ENCODE results near the gene ASS1. TPM values are rescaled to one million over a fixed set of nuclear protein-coding genes. Genes with fewer than 3 reads are reported as not detected.

ASS1 gene
- total and polyA plus RNA-seq, 3 experiments from 2014 or later, result 2.3 to 3.4 TPM; not detected in 1

DNA sequence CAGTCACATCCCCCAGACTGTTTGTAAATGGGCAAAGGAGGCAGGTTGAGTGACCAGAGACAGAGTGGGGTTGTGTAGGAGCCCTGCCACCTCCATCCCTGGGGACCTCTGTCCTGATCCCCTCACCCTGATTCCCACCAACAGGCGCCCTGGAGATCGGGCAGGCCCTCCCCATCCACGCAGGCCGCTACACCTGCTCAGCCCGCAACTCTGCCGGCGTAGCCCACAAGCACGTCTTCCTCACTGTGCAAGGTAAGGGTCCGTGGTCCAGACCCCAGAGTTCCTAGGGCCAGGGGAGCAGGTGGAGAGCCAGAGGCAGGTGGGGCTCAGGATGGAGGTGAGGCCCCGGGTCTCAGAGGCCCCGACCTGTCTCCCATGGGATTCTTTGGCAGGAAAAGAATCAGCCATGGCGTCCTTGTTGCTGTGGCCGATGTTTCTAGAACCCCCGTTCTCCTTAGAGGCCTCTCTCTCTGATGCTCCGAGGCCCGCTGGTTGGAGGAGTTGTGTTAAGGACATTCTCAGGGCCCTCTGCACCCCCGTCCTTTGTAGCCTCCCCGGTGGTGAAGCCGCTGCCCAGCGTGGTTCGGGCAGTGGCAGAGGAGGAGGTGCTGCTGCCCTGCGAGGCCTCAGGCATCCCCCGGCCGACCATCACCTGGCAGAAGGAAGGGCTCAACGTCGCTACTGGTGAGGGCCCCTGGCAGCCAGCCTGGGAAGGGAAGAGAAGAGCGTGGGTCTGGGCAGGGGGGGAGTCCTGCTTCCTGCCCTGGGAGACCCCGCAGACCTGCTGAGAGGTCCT is 41.9 kb upstream of the ASS1 start:
- H3K4me3 Mint-ChIP-seq, result no peak overlapping the region
- Histone ChIP-seq H3K27me3 (ENCODE audit: insufficient read depth, low read length, poor library complexity, severe bottlenecking) (no peaks in the 10 kb centered on the region), H3K27ac (ENCODE audit: low read depth, low read length) (no peak overlapping the region), H3K9me3 (ENCODE audit: low read length) (no peaks in the 10 kb centered on the region), H3K4me3 (ENCODE audit: low read length) (no peak overlapping the region), H3K36me3 (ENCODE audit: insufficient read depth, low read length) (no peaks in the 10 kb centered on the region), H3K4me1 (ENCODE audit: insufficient read depth, low read length) (no peaks in the 10 kb centered on the region)
- ChIA-PET POLR2A (no interaction called here), CTCF (no interaction called here)
- no peak for DNase-seq
- peaks cover 1 to 13% of the 10 kb centered on the region in 2 donors for H3K27me3 Mint-ChIP-seq
- no peak overlapping the region for H3K27ac Mint-ChIP-seq
- H3K9me3 Mint-ChIP-seq, result no peaks in the 10 kb centered on the region
- H3K36me3 Mint-ChIP-seq, result no peaks in the 10 kb centered on the region
- no peaks in the 10 kb centered on the region for H3K4me1 Mint-ChIP-seq

DNA sequence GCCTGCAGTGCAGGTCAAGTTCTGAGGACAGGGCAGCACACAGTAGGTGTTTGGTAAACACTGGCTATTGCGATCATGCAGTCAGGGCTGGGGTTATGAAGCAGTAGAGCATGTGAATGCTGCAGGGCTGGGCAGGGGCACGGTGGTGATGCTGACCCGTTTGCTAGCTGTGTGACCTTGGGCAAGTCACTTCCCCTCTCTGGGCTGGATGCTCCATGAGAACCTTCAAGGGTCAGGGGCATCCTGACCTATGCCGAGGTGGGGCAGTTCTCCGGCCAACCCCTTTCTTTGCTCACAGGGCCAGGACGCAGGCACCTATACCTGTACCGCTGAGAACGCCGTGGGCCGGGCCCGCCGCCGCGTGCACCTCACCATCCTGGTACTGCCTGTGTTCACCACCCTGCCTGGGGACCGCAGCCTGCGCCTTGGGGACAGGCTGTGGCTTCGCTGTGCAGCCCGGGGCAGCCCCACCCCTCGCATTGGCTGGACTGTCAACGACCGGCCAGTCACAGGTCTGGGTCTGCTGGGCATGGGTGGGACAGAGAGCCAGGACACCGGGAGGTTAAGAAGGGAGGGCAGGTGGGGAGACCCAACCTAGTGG is 39.0 kb upstream of the ASS1 start:
- no peak overlapping the region for H3K27ac ChIP-seq (ENCODE audit: low read depth, low read length)
- H3K4me3 ChIP-seq (ENCODE audit: low read length), result no peak overlapping the region
- no peak overlapping the region for H3K27ac Mint-ChIP-seq
- POLR2A ChIA-PET, result no interaction called here
- no peaks in the 10 kb centered on the region for H3K9me3 Mint-ChIP-seq
- no peaks in the 10 kb centered on the region for H3K4me1 Mint-ChIP-seq
- H3K27me3 Mint-ChIP-seq, result peaks cover 1 to 13% of the 10 kb centered on the region in 2 donors
- no peaks in the 10 kb centered on the region for H3K4me1 ChIP-seq (ENCODE audit: insufficient read depth, low read length)
- H3K36me3 ChIP-seq (ENCODE audit: insufficient read depth, low read length), result no peaks in the 10 kb centered on the region
- no peak for DNase-seq
- no peaks in the 10 kb centered on the region for H3K36me3 Mint-ChIP-seq
- CTCF ChIA-PET, result no interaction called here
- no peaks in the 10 kb centered on the region for H3K9me3 ChIP-seq (ENCODE audit: low read length)
- H3K27me3 ChIP-seq (ENCODE audit: insufficient read depth, low read length, poor library complexity, severe bottlenecking), result no peaks in the 10 kb centered on the region
- no peak overlapping the region for H3K4me3 Mint-ChIP-seq

DNA sequence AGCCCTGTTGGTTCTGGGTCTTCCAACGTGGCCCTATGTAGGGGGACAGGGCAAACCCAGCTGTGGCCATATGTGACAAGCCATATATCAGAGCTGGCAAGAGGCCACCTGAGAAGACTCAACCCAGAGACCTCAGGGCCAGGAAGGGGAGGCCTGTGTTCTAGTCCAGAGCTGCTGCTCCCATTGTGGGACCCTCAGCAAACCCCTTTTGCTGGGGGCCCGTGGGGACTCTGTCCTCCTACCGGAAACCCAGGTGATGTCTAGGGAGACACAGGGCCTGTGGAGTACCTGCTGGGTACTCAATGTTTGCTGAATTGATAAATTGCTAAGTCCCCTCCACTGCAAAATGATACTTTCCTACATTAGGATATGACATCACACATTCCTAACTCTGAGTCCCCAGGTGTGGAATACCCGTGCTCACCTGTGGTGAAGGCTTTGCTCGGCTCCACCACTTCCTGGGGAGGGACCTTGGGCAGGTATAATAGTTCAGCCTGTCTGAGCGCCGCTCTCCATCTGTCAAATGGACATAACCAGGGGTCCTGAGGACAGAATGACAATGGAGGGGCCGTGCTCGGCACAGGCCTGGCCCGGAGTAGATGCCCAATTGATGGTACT is 38.4 kb upstream of the ASS1 start:
- Mint-ChIP-seq H3K9me3 (no peaks in the 10 kb centered on the region), H3K27ac (no peak overlapping the region), H3K27me3 (peaks cover 1 to 13% of the 10 kb centered on the region in 2 donors), H3K4me1 (no peaks in the 10 kb centered on the region), H3K4me3 (no peak overlapping the region), H3K36me3 (no peaks in the 10 kb centered on the region)
- Histone ChIP-seq H3K27ac (ENCODE audit: low read depth, low read length) (no peak overlapping the region), H3K4me3 (ENCODE audit: low read length) (no peak overlapping the region), H3K36me3 (ENCODE audit: insufficient read depth, low read length) (no peaks in the 10 kb centered on the region), H3K27me3 (ENCODE audit: insufficient read depth, low read length, poor library complexity, severe bottlenecking) (no peaks in the 10 kb centered on the region), H3K9me3 (ENCODE audit: low read length) (no peaks in the 10 kb centered on the region), H3K4me1 (ENCODE audit: insufficient read depth, low read length) (no peaks in the 10 kb centered on the region)
- no peak for DNase-seq
- POLR2A ChIA-PET, result no interaction called here
- CTCF ChIA-PET, result no interaction called here

DNA sequence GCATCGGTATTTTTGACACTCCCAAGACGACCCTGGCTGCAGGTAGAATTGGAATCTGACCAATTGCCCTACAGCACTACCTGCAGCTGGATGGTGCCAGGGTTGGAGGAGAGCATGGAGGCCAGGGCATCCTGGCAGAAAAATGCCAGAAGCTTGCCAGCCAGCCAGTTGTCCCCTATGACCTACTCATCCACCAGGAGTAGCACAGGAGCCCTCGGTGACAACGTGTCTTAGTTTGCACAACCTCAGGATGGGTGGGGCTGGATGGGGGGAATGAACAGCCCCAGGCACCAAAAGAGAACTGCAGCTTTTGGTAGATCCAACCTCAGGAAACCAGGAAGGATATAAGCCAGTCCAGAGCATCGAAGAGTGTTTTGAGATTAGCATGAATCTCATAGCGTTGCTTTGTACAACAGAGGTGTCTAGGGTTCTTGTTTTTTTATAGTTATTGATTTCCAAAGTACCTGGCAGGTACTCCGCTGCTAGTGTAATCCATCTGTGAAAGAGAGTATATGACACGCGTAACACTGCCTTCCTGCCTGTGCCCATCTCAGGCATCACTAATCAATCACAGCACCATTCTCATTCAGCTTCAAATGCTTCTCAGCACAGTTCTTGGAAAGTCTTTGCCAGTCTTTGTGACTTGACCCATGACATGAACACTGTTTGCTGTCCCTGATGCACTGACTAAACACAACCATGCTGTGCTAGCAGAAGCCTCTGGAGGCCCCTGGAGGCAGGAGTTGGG is 36.7 kb upstream of the ASS1 start:
- peak overlapping the region in 1 of 8 donors; percentile 40 for H3K27ac Mint-ChIP-seq
- Histone ChIP-seq H3K27ac (ENCODE audit: low read depth, low read length) (no peak overlapping the region), H3K4me1 (ENCODE audit: insufficient read depth, low read length) (no peaks in the 10 kb centered on the region), H3K36me3 (ENCODE audit: insufficient read depth, low read length) (no peaks in the 10 kb centered on the region), H3K4me3 (ENCODE audit: low read length) (no peak overlapping the region), H3K9me3 (ENCODE audit: low read length) (no peaks in the 10 kb centered on the region), H3K27me3 (ENCODE audit: insufficient read depth, low read length, poor library complexity, severe bottlenecking) (no peaks in the 10 kb centered on the region)
- ChIA-PET POLR2A (no interaction called here), CTCF (interaction anchor here (0.5 kb wide), 1 partner anchor 171 kb away, joined by 3 read pairs; no protein-coding TSS in a partner anchor)
- no peak overlapping the region for H3K4me3 Mint-ChIP-seq
- H3K4me1 Mint-ChIP-seq, result no peaks in the 10 kb centered on the region
- DNase-seq, result no peak
- no peaks in the 10 kb centered on the region for H3K36me3 Mint-ChIP-seq
- H3K27me3 Mint-ChIP-seq, result peaks cover 3 to 5% of the 10 kb centered on the region in 2 donors
- H3K9me3 Mint-ChIP-seq, result no peaks in the 10 kb centered on the region

DNA sequence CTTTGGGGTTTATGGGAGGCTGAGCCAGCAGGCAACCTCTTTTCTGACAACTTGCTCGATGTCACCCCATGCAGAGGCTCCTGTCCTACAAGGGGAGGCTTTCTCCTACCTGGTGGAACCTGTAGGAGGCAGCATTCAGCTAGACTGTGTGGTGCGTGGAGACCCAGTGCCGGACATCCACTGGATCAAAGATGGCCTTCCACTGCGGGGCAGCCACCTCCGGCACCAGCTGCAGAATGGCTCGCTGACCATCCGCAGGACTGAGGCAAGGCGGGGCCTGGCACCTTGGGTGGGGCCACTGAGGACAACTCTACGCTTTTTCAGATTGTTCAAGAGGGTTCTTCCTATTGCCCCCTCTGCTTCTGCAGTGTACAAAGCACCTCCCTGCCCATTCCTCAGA is 36.1 kb upstream of the ASS1 start:
- H3K4me3 Mint-ChIP-seq, result no peak overlapping the region
- Histone ChIP-seq H3K27ac (ENCODE audit: low read depth, low read length) (no peak overlapping the region), H3K9me3 (ENCODE audit: low read length) (no peaks in the 10 kb centered on the region), H3K4me1 (ENCODE audit: insufficient read depth, low read length) (no peaks in the 10 kb centered on the region), H3K36me3 (ENCODE audit: insufficient read depth, low read length) (no peaks in the 10 kb centered on the region), H3K27me3 (ENCODE audit: insufficient read depth, low read length, poor library complexity, severe bottlenecking) (no peaks in the 10 kb centered on the region), H3K4me3 (ENCODE audit: low read length) (no peak overlapping the region)
- CTCF ChIA-PET, result no interaction called here
- peaks cover 3 to 5% of the 10 kb centered on the region in 2 donors for H3K27me3 Mint-ChIP-seq
- H3K9me3 Mint-ChIP-seq, result no peaks in the 10 kb centered on the region
- no peak for DNase-seq
- H3K27ac Mint-ChIP-seq, result no peak overlapping the region
- H3K4me1 Mint-ChIP-seq, result no peaks in the 10 kb centered on the region
- H3K36me3 Mint-ChIP-seq, result no peaks in the 10 kb centered on the region
- POLR2A ChIA-PET, result no interaction called here

DNA sequence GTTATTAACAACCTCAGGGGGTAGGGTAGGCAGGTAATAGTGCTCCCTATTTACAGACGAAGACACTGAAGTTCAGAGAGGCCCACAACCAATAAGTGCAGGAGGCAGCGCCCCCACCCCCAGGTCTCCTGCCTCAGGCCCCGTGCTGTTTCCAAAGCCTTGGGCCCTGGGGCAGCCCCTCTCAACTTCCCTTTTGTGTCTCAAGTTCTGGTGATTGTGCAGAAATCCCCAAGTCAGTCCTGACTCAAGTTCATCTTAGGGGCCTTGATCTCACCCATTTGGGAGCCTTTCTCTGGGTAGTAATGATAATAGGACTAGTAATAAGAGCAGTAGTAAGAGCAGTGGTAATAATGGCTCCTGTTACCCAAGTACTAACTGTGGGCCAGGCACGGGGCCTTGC is 35.5 kb upstream of the ASS1 start:
- Histone ChIP-seq H3K36me3 (ENCODE audit: insufficient read depth, low read length) (no peaks in the 10 kb centered on the region), H3K27ac (ENCODE audit: low read depth, low read length) (no peak overlapping the region), H3K4me3 (ENCODE audit: low read length) (no peak overlapping the region), H3K4me1 (ENCODE audit: insufficient read depth, low read length) (no peaks in the 10 kb centered on the region), H3K27me3 (ENCODE audit: insufficient read depth, low read length, poor library complexity, severe bottlenecking) (no peaks in the 10 kb centered on the region), H3K9me3 (ENCODE audit: low read length) (no peaks in the 10 kb centered on the region)
- no peaks in the 10 kb centered on the region for H3K36me3 Mint-ChIP-seq
- DNase-seq, result no peak
- H3K27ac Mint-ChIP-seq, result no peak overlapping the region
- ChIA-PET CTCF (no interaction called here), POLR2A (no interaction called here)
- H3K9me3 Mint-ChIP-seq, result no peaks in the 10 kb centered on the region
- H3K4me3 Mint-ChIP-seq, result no peak overlapping the region
- peaks cover 0 to 2% of the 10 kb centered on the region in 2 donors for H3K27me3 Mint-ChIP-seq
- no peaks in the 10 kb centered on the region for H3K4me1 Mint-ChIP-seq

DNA sequence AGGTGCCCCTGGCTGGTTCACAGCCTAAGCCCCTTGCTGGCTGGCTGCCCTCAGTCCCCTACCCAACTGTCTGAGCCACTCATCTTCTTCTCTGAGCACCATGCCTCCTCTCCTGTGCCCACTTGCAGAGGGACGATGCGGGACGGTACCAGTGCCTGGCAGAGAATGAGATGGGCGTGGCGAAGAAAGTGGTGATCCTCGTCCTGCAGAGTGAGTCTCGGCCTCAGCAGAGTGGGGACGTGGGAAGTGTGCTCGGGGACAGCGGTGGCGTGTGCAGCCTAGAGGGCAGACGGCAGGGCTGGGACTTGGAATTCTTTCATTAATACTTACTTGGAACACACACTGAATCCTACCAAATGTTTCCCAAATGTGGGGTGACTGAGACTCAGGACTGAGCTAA is 34.3 kb upstream of the ASS1 start:
- Histone ChIP-seq H3K4me1 (ENCODE audit: insufficient read depth, low read length) (no peaks in the 10 kb centered on the region), H3K27me3 (ENCODE audit: insufficient read depth, low read length, poor library complexity, severe bottlenecking) (no peaks in the 10 kb centered on the region), H3K9me3 (ENCODE audit: low read length) (no peaks in the 10 kb centered on the region), H3K27ac (ENCODE audit: low read depth, low read length) (no peak overlapping the region), H3K4me3 (ENCODE audit: low read length) (no peak overlapping the region), H3K36me3 (ENCODE audit: insufficient read depth, low read length) (no peaks in the 10 kb centered on the region)
- Mint-ChIP-seq H3K36me3 (no peaks in the 10 kb centered on the region), H3K4me3 (no peak overlapping the region), H3K27me3 (peaks cover 0 to 2% of the 10 kb centered on the region in 2 donors), H3K4me1 (no peaks in the 10 kb centered on the region), H3K27ac (peak overlapping the region in 1 of 8 donors; percentile 41), H3K9me3 (no peaks in the 10 kb centered on the region)
- DNase-seq, result no peak
- CTCF ChIA-PET, result no interaction called here
- POLR2A ChIA-PET, result no interaction called here

DNA sequence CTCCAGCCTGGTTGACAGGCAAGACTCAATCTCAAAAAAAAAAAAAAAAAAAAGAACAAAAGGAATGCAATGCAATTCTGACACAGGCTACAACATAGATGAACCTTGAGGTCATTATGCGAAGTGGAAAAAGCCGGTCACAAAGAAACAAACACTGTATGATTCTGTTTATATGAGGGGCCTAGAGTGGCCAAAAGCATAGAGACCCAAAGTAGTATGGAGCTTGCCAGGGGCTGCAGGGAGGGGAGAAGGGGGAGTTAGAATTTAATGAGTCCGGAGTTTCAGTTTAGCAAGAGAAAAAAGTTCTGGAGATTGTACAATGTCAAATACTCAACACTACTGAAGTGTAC is 33.2 kb upstream of the ASS1 start:
- no peak overlapping the region for H3K27ac ChIP-seq (ENCODE audit: low read depth, low read length)
- Mint-ChIP-seq H3K36me3 (no peaks in the 10 kb centered on the region), H3K4me1 (no peaks in the 10 kb centered on the region), H3K27me3 (peaks cover 3 to 6% of the 10 kb centered on the region in 2 donors), H3K27ac (no peak overlapping the region), H3K9me3 (no peaks in the 10 kb centered on the region), H3K4me3 (no peak overlapping the region)
- DNase-seq, result no peak
- H3K36me3 ChIP-seq (ENCODE audit: insufficient read depth, low read length), result no peaks in the 10 kb centered on the region
- ChIA-PET POLR2A (no interaction called here), CTCF (no interaction called here)
- H3K9me3 ChIP-seq (ENCODE audit: low read length), result no peaks in the 10 kb centered on the region
- H3K4me1 ChIP-seq (ENCODE audit: insufficient read depth, low read length), result no peaks in the 10 kb centered on the region
- H3K4me3 ChIP-seq (ENCODE audit: low read length), result no peak overlapping the region
- H3K27me3 ChIP-seq (ENCODE audit: insufficient read depth, low read length, poor library complexity, severe bottlenecking), result no peaks in the 10 kb centered on the region

All from CD8-positive, alpha-beta memory T cell (primary cell).